GM12872 (cell line): Measurements from ENCODE around the gene SPARC.

Source experiments
- CTCF ChIP-seq: IDR thresholded peaks from 3 replicates; pipeline ENCODE4 v1.5.1; 2011; ENCODE audit warnings: low read depth, mild to moderate bottlenecking, low read length, moderate library complexity; ENCODE audit not compliant: insufficient read depth

The SPARC gene, protein sequence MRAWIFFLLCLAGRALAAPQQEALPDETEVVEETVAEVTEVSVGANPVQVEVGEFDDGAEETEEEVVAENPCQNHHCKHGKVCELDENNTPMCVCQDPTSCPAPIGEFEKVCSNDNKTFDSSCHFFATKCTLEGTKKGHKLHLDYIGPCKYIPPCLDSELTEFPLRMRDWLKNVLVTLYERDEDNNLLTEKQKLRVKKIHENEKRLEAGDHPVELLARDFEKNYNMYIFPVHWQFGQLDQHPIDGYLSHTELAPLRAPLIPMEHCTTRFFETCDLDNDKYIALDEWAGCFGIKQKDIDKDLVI

GRCh38 chr5:151686674-151687407 lies at the start of gene SPARC:
Gene SPARC, minus strand, starts transcription at chr5:151686915. Its CDS starts 10,727 bp downstream, at chr5:151676188.
- TF ChIP-seq CTCF, result no peak

DNA sequence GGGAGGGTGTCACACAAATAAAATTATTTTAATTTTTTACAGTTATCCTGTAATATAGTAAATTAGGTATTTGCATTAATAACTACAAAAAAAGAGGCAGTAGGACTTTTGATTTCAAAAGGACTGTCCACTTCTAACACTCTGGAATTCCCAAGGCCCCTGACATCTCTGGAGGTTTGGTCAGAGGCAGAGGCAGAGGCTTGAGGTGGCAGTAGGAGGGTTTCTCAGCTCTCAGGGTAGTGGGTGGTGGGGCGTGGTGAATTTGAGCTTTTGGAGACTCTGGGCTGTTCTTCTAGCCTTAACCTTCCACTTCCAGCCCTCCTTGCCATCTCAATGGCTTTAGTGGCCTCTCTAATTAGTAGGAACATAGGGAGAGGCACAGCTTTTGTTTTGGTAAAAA lies 48.9 kb upstream of the SPARC start:
- no peak for TF ChIP-seq CTCF

DNA sequence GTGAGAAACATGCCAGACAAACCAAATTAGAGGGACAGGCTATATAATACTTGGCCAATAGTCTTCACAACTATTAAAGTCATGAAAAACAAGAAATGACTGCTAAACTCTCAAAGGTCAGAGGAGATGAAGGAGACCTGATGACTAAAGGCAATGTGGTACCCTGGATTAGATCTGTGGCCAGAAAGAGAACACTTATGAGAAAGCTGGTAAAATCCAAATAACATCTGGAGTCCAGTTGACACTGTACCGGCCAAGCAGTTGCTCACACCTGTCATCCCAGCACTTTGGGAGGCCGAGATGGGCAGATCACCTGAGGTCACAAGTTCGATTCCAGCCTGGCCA lies 47.3 kb upstream of the SPARC start:
- no peak for TF ChIP-seq CTCF

GRCh38 chr5:151733358-151734063 lies 46.8 kb upstream of the SPARC start:
- no peak for TF ChIP-seq CTCF

DNA sequence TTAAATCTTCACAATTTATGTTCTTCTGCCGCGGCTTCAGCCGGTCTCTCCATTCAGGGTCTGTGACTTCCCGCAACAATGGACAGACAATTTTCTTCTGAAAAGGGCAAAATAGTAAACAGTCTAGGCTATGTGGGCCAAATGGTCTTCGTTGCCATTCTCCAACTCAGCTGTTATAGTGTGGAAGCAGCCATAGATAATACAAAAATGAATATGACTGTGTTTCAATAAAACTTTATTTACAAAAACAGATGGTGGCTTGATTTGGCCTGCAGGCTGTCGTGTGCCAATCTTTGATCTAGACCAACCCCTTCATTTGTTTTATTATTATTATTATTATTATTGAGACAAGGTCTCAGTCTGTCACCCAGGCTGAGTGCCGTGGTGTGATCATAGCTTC lies 43.7 kb upstream of the SPARC start:
- no peak for TF ChIP-seq CTCF

DNA sequence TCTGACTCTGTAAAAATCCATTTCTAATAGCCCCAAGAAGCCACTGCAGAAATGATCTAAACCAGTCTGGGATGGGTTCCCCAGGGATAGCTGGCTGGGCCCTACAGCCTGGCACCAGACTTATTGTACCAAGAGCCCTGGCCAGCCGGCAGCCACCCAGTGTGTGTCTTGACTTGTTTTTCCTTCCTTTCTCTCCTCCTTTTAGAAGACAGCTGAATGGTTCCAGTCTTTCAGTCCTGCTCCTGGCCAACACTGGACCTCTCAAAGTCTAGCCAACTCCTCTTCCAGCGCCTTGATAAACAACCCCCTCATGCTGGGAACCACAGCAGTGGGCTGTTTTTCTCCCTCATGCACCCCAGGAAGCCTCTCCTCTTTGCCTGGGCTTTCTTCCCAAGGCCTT lies 37.6 kb upstream of the SPARC start:
- no peak for TF ChIP-seq CTCF

GRCh38 chr5:151722546-151722945 lies 35.8 kb upstream of the SPARC start:
- TF ChIP-seq CTCF, result no peak
